Liver (tissue), 3 donors: ENCODE results near the gene MID1.

Experiments
- EGR1 ChIP-seq, 2 donors: IDR thresholded peaks; 2 replicates each; pipeline ENCODE4 v1.6.1; 2016 to 2018; ENCODE audit warnings: antibody characterized with exemption in 2 of 2, low read depth in 2 of 2
- TF ChIP-seq, protein P1 (sequence below): fragments of 150-350 bp; IDR thresholded peaks from 2 replicates; pipeline ENCODE4 v1.5.1; 2017; ENCODE audit warnings: improper control_type of control experiment, low read depth, low read length; ENCODE audit not compliant: missing input control
- donor health status: healthy.
- donor health status: healthy.

DNA sequence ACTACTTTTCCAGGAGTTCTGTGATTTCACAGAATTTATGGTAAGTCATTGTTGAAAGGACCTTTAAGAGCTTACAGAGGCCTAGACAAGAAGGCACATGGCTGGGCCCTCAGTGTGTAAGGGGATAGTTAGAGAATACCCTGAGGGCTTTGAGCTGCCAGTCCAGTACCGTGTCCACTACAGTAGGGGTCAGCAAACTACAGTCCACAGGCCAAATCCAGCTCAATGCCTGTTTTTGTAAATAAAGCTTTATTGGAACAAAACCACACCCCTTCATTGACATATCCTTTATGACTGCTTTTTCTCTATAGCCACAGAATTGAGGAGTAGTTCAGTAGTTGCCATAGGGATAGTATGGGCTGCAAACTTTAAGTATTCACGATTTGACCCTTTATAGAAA, 176.2 kb downstream of the MID1 start:
- TF ChIP-seq, protein P1, sequence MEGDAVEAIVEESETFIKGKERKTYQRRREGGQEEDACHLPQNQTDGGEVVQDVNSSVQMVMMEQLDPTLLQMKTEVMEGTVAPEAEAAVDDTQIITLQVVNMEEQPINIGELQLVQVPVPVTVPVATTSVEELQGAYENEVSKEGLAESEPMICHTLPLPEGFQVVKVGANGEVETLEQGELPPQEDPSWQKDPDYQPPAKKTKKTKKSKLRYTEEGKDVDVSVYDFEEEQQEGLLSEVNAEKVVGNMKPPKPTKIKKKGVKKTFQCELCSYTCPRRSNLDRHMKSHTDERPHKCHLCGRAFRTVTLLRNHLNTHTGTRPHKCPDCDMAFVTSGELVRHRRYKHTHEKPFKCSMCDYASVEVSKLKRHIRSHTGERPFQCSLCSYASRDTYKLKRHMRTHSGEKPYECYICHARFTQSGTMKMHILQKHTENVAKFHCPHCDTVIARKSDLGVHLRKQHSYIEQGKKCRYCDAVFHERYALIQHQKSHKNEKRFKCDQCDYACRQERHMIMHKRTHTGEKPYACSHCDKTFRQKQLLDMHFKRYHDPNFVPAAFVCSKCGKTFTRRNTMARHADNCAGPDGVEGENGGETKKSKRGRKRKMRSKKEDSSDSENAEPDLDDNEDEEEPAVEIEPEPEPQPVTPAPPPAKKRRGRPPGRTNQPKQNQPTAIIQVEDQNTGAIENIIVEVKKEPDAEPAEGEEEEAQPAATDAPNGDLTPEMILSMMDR = peak; percentile 28
- no peak for TF ChIP-seq EGR1 (IDR thresholded peaks at IDR 0.05; ENCODE audit: low read depth in 2 of 2)
